ENCODE measurements around the gene PCGF3.

PCGF3 gene

DNA sequence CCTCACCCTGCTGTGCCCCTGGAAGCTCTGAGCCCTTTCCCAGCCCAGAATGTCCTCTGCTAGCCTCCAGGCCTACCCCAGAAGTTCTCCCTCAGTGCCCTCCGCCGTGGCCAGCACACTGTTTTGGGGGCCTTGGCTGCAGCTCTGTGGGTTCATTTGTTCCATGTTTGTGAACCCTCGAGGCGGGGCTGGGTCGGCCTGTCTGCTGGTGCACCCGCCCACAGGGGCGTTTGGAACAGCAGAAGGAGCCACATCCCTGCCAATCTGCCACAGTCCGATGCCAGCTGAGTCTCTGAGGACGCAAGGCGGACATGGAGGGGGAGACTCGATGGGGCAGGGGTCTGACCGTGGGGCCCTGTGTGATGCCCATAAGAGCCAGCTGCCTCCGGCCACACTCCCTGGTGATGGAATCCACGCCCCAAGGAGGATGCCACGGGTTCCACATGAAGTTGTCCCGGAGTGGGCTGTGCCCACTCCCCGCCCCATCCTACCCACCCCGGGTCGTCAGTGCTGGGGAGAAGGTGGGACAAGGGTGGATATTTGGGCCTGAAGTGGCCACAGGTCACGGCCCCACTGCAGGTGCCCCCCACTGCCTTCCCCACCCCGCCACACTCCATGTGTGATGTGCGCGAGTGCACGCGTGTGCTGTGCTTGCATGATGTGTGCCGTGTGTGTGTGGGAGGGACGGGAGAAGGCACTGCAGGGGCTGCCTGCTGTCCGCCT, 38.6 kb upstream of the PCGF3 start (continued):
- TF ChIP-seq, protein P1, sequence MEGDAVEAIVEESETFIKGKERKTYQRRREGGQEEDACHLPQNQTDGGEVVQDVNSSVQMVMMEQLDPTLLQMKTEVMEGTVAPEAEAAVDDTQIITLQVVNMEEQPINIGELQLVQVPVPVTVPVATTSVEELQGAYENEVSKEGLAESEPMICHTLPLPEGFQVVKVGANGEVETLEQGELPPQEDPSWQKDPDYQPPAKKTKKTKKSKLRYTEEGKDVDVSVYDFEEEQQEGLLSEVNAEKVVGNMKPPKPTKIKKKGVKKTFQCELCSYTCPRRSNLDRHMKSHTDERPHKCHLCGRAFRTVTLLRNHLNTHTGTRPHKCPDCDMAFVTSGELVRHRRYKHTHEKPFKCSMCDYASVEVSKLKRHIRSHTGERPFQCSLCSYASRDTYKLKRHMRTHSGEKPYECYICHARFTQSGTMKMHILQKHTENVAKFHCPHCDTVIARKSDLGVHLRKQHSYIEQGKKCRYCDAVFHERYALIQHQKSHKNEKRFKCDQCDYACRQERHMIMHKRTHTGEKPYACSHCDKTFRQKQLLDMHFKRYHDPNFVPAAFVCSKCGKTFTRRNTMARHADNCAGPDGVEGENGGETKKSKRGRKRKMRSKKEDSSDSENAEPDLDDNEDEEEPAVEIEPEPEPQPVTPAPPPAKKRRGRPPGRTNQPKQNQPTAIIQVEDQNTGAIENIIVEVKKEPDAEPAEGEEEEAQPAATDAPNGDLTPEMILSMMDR (tag by site-specific recombination; IDR thresholded peaks at IDR 0.05), result no peak
- no peak for TF ChIP-seq EGR2 (tag by site-specific recombination; IDR thresholded peaks at IDR 0.05; ENCODE audit: low read depth)
- TF ChIP-seq, protein P2, sequence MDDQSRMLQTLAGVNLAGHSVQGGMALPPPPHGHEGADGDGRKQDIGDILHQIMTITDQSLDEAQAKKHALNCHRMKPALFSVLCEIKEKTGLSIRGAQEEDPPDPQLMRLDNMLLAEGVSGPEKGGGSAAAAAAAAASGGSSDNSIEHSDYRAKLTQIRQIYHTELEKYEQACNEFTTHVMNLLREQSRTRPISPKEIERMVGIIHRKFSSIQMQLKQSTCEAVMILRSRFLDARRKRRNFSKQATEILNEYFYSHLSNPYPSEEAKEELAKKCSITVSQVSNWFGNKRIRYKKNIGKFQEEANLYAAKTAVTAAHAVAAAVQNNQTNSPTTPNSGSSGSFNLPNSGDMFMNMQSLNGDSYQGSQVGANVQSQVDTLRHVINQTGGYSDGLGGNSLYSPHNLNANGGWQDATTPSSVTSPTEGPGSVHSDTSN (CRISPR knock-in tag; IDR thresholded peaks at IDR 0.05), result no peak
- TF ChIP-seq, protein P3, sequence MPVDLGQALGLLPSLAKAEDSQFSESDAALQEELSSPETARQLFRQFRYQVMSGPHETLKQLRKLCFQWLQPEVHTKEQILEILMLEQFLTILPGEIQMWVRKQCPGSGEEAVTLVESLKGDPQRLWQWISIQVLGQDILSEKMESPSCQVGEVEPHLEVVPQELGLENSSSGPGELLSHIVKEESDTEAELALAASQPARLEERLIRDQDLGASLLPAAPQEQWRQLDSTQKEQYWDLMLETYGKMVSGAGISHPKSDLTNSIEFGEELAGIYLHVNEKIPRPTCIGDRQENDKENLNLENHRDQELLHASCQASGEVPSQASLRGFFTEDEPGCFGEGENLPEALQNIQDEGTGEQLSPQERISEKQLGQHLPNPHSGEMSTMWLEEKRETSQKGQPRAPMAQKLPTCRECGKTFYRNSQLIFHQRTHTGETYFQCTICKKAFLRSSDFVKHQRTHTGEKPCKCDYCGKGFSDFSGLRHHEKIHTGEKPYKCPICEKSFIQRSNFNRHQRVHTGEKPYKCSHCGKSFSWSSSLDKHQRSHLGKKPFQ (tag by site-specific recombination; IDR thresholded peaks at IDR 0.05), result no peak

DNA sequence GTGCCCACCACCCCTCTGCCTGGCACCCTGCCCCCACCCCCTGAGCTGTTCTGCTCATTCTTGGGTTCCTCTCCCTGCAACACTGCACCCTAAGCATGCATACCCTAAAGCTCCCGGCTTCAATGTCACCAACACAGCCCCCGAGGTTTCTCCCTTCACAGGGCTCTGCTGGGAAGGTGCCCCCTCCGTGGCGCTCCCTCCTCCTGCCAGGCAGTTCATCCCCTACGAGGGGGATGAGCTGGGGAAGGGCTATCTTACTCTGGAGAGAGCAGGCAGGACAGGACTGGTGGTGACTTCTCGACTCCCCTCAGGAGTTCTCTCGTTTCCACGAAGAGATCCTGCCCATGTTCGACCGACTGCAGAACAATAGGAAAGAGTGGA, 38.1 kb upstream of the PCGF3 start:
- Histone ChIP-seq H3K36me3 (ENCODE audit: control insufficient read depth in 2 of 2, insufficient read depth in 1 of 2, low read length in 2 of 2) (peaks cover 0 to 21% of the 10 kb centered on the region in 2 experiments; a peak in 2 of 3 replicates), H3K4me1 (ENCODE audit: control insufficient read depth, insufficient read depth, low read length) (no peaks in the 10 kb centered on the region), H3K27ac (ENCODE audit: extremely low read depth, low read depth, low read length) (no peak overlapping the region), H3K4me3 (ENCODE audit: low read depth, low read length) (no peak overlapping the region), H3K9me3 (ENCODE audit: control insufficient read depth, insufficient read depth, low read depth, low read length) (no peaks in the 10 kb centered on the region)
- TF ChIP-seq ZNF747 (tag by site-specific recombination; IDR thresholded peaks at IDR 0.05) (no peak), ZNF214 (tag by site-specific recombination; IDR thresholded peaks at IDR 0.05; ENCODE audit: borderline replicate concordance) (no peak), ZNF830 (tag by site-specific recombination; IDR thresholded peaks at IDR 0.05; ENCODE audit: low read depth) (no peak), ZBTB21 (tag by site-specific recombination; IDR thresholded peaks at IDR 0.05) (no peak), HOXD13 (CRISPR knock-in tag; IDR thresholded peaks at IDR 0.05; ENCODE audit: borderline replicate concordance) (no peak), ZNF24 (tag by site-specific recombination; IDR thresholded peaks at IDR 0.05) (no peak), ZNF114 (tag by site-specific recombination; IDR thresholded peaks at IDR 0.05) (no peak), GLIS2 (tag by site-specific recombination; IDR thresholded peaks at IDR 0.05) (no peak)
- TF ChIP-seq, protein P4, sequence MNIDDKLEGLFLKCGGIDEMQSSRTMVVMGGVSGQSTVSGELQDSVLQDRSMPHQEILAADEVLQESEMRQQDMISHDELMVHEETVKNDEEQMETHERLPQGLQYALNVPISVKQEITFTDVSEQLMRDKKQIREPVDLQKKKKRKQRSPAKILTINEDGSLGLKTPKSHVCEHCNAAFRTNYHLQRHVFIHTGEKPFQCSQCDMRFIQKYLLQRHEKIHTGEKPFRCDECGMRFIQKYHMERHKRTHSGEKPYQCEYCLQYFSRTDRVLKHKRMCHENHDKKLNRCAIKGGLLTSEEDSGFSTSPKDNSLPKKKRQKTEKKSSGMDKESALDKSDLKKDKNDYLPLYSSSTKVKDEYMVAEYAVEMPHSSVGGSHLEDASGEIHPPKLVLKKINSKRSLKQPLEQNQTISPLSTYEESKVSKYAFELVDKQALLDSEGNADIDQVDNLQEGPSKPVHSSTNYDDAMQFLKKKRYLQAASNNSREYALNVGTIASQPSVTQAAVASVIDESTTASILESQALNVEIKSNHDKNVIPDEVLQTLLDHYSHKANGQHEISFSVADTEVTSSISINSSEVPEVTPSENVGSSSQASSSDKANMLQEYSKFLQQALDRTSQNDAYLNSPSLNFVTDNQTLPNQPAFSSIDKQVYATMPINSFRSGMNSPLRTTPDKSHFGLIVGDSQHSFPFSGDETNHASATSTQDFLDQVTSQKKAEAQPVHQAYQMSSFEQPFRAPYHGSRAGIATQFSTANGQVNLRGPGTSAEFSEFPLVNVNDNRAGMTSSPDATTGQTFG (tag by site-specific recombination; IDR thresholded peaks at IDR 0.05; ENCODE audit: borderline replicate concordance), result no peak
- TF ChIP-seq, protein P2 (CRISPR knock-in tag; IDR thresholded peaks at IDR 0.05), result no peak
- TF ChIP-seq, protein P5, sequence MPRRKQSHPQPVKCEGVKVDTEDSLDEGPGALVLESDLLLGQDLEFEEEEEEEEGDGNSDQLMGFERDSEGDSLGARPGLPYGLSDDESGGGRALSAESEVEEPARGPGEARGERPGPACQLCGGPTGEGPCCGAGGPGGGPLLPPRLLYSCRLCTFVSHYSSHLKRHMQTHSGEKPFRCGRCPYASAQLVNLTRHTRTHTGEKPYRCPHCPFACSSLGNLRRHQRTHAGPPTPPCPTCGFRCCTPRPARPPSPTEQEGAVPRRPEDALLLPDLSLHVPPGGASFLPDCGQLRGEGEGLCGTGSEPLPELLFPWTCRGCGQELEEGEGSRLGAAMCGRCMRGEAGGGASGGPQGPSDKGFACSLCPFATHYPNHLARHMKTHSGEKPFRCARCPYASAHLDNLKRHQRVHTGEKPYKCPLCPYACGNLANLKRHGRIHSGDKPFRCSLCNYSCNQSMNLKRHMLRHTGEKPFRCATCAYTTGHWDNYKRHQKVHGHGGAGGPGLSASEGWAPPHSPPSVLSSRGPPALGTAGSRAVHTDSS (tag by site-specific recombination; IDR thresholded peaks at IDR 0.05), result no peak
- TF ChIP-seq, protein P6, sequence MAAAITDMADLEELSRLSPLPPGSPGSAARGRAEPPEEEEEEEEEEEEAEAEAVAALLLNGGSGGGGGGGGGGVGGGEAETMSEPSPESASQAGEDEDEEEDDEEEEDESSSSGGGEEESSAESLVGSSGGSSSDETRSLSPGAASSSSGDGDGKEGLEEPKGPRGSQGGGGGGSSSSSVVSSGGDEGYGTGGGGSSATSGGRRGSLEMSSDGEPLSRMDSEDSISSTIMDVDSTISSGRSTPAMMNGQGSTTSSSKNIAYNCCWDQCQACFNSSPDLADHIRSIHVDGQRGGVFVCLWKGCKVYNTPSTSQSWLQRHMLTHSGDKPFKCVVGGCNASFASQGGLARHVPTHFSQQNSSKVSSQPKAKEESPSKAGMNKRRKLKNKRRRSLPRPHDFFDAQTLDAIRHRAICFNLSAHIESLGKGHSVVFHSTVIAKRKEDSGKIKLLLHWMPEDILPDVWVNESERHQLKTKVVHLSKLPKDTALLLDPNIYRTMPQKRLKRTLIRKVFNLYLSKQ (tag by site-specific recombination; IDR thresholded peaks at IDR 0.05; ENCODE audit: borderline replicate concordance), result no peak
- CTCF ChIA-PET, result no interaction called here
- POLR2A ChIA-PET, result no interaction called here
